Endodermal cell (in vitro differentiated cells): ENCODE results near the gene NSMCE1. TPM values are rescaled to one million over a fixed set of nuclear protein-coding genes. Genes with fewer than 3 reads are reported as not detected.

Experiments used
- DNase-seq: peaks from one replicate; pipeline ENCODE4 v3.0.0-alpha.2; 2017
- H3K27ac ChIP-seq: 2 replicates; pipeline ENCODE4 v1.5.1; 2013; ENCODE audit warnings: mild to moderate bottlenecking, low read depth, low read length, moderate library complexity
- H3K27me3 ChIP-seq: 2 replicates; pipeline ENCODE4 v1.6.1; 2013; ENCODE audit warnings: mild to moderate bottlenecking, low read length, moderate library complexity; ENCODE audit not compliant: insufficient read depth, control insufficient read depth, poor library complexity, severe bottlenecking
- H3K36me3 ChIP-seq: 2 replicates; pipeline ENCODE4 v1.7.0; 2013; ENCODE audit warnings: mild to moderate bottlenecking, low read length, moderate library complexity; ENCODE audit not compliant: control insufficient read depth, insufficient read depth
- H3K4me1 ChIP-seq: one replicate; pipeline ENCODE4 v1.7.0; 2013; ENCODE audit warnings: low read length; ENCODE audit not compliant: control insufficient read depth, insufficient read depth
- H3K4me3 ChIP-seq: 2 replicates; pipeline ENCODE4 v1.5.1; 2013; ENCODE audit warnings: mild to moderate bottlenecking, low read length, moderate library complexity
- H3K9ac ChIP-seq: 2 replicates; pipeline ENCODE4 v1.6.1; 2013; ENCODE audit warnings: mild to moderate bottlenecking, low read length, moderate library complexity; ENCODE audit not compliant: poor library complexity, severe bottlenecking; ENCODE audit errors: extremely low read depth
- H3K9me3 ChIP-seq: 2 replicates; pipeline ENCODE4 v1.6.1; 2013; ENCODE audit warnings: mild to moderate bottlenecking, low read length, moderate library complexity; ENCODE audit not compliant: control insufficient read depth
- H3K27ac Mint-ChIP-seq: 2 replicates; pipeline ENCODE4 v1.8.0; 2020; ENCODE audit warnings: mixed read lengths
- H3K27me3 Mint-ChIP-seq: 2 replicates; pipeline ENCODE4 v1.8.0; 2021; ENCODE audit warnings: mild to moderate bottlenecking, mixed read lengths; ENCODE audit not compliant: insufficient read depth
- H3K36me3 Mint-ChIP-seq: 2 replicates; pipeline ENCODE4 v1.8.0; 2020; ENCODE audit warnings: low read depth, mixed read lengths
- H3K4me1 Mint-ChIP-seq: 2 replicates; pipeline ENCODE4 v1.8.0; 2020; ENCODE audit warnings: mixed read lengths
- H3K4me3 Mint-ChIP-seq: 2 replicates; pipeline ENCODE4 v1.8.0; 2020; ENCODE audit warnings: mild to moderate bottlenecking, moderate library complexity, mixed read lengths
- H3K9me3 Mint-ChIP-seq: 2 replicates; pipeline ENCODE4 v1.8.0; 2020; ENCODE audit warnings: mild to moderate bottlenecking, mixed read lengths
- WGBS, 2 experiments: methylation state at CpG; one replicate each; pipeline versions ENCODE4 v1.1.5 to v1.1.7; 2013; ENCODE audit warnings: missing lambda C conversion rate in 2 of 2, mixed read lengths in 1 of 2; ENCODE audit not compliant: insufficient coverage in 1 of 2, insufficient read length in 1 of 2; 5-methylcytosine and 5-hydroxymethylcytosine counted together
- total RNA-seq, 2 donors: library from RNA; stranded (reverse); fragmentation: NEBNext Ultra II Directional in 1 of 2; extraction: Animal tissue kit (Norgen Biotek cat#: 25700) in 1 of 2; gene quantifications; 2 replicates in 1 of 2; 3 replicates in 1 of 2; pipeline ENCODE4 v1.2.1, GENCODE V29; 2021
- TF ChIP-seq, protein P1 (sequence below): fragments of 200-600 bp; sonication (generic); conservative IDR thresholded peaks from 2 replicates; pipeline ENCODE4 v1.5.0; 2021; ENCODE audit warnings: antibody characterized with exemption, mild to moderate bottlenecking

NSMCE1 gene
- total RNA-seq, 2 donors from 2014 or later: 22.3 to 22.4 TPM

- WGBS, 2 experiments: 77 to 84% methylated on average over 9 to 13 of the region's 13 CpGs
- TF ChIP-seq, protein P1, sequence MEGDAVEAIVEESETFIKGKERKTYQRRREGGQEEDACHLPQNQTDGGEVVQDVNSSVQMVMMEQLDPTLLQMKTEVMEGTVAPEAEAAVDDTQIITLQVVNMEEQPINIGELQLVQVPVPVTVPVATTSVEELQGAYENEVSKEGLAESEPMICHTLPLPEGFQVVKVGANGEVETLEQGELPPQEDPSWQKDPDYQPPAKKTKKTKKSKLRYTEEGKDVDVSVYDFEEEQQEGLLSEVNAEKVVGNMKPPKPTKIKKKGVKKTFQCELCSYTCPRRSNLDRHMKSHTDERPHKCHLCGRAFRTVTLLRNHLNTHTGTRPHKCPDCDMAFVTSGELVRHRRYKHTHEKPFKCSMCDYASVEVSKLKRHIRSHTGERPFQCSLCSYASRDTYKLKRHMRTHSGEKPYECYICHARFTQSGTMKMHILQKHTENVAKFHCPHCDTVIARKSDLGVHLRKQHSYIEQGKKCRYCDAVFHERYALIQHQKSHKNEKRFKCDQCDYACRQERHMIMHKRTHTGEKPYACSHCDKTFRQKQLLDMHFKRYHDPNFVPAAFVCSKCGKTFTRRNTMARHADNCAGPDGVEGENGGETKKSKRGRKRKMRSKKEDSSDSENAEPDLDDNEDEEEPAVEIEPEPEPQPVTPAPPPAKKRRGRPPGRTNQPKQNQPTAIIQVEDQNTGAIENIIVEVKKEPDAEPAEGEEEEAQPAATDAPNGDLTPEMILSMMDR: no peak
- H3K27ac Mint-ChIP-seq: no peak overlapping the region
- H3K9ac ChIP-seq: no peak overlapping the region
- peaks cover under 1% of the 10 kb centered on the region for H3K27me3 Mint-ChIP-seq
- no peaks in the 10 kb centered on the region for H3K27me3 ChIP-seq
- peaks cover 2% of the 10 kb centered on the region for H3K9me3 Mint-ChIP-seq
- no peaks in the 10 kb centered on the region for H3K36me3 ChIP-seq
- H3K4me1 Mint-ChIP-seq: peaks cover 11% of the 10 kb centered on the region
- DNase-seq: peak; percentile 88
- no peak overlapping the region for H3K4me3 Mint-ChIP-seq
- H3K4me3 ChIP-seq: no peak overlapping the region
- H3K36me3 Mint-ChIP-seq: no peaks in the 10 kb centered on the region
- no peaks in the 10 kb centered on the region for H3K9me3 ChIP-seq
- no peak overlapping the region for H3K27ac ChIP-seq
- no peaks in the 10 kb centered on the region for H3K4me1 ChIP-seq
These were observed 79.1 kb downstream of the NSMCE1 start for GRCh38 chr16:27189335-27189972.

DNA sequence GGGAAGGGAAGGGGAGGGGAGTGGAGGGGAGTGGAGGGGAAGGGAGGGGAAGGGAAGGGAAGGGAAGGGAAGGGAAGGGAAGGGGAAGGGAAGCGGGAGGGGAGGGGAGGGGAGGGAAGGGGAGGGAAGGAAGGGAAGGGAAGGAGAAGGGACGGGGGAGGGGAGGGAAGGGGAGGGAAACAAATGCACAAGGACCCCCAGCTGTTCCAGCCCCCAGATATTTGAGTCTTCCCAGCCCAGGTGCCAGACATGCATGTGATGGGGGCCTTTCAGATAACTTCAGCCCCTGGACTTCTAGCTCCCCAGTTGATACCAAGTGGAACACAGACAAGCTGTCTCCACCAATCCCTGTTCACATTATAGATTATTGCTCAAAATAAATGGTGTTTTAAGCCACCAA is 79.9 kb downstream of the NSMCE1 start:
- TF ChIP-seq, protein P1: no peak
- DNase-seq: no peak
- no peaks in the 10 kb centered on the region for H3K9me3 ChIP-seq
- H3K4me1 Mint-ChIP-seq: peaks cover 11% of the 10 kb centered on the region
- H3K4me3 ChIP-seq: no peak overlapping the region
- no peaks in the 10 kb centered on the region for H3K4me1 ChIP-seq
- no peaks in the 10 kb centered on the region for H3K27me3 ChIP-seq
- no peak overlapping the region for H3K27ac ChIP-seq
- H3K9ac ChIP-seq: no peak overlapping the region
- no CpG with 5 or more reads among the region's 2 CpGs for WGBS, 2 experiments
- H3K36me3 ChIP-seq: no peaks in the 10 kb centered on the region
- H3K36me3 Mint-ChIP-seq: no peaks in the 10 kb centered on the region
- H3K4me3 Mint-ChIP-seq: no peak overlapping the region
- H3K27ac Mint-ChIP-seq: no peak overlapping the region
- H3K27me3 Mint-ChIP-seq: no peaks in the 10 kb centered on the region
- H3K9me3 Mint-ChIP-seq: no peaks in the 10 kb centered on the region

- no peak overlapping the region for H3K27ac Mint-ChIP-seq
- H3K4me3 Mint-ChIP-seq: no peak overlapping the region
- Histone ChIP-seq H3K9ac (no peak overlapping the region), H3K9me3 (no peaks in the 10 kb centered on the region), H3K4me1 (no peaks in the 10 kb centered on the region), H3K27me3 (no peaks in the 10 kb centered on the region), H3K36me3 (no peaks in the 10 kb centered on the region), H3K4me3 (no peak overlapping the region), H3K27ac (no peak overlapping the region)
- no peaks in the 10 kb centered on the region for H3K36me3 Mint-ChIP-seq
- no peak for DNase-seq
- 92% methylated on average over 1 of the region's 1 CpG; no CpG with 5 or more reads in 1 of the 2 experiments for WGBS, 2 experiments
- TF ChIP-seq, protein P1: no peak
- peaks cover 7% of the 10 kb centered on the region for H3K4me1 Mint-ChIP-seq
- H3K9me3 Mint-ChIP-seq: no peaks in the 10 kb centered on the region
- H3K27me3 Mint-ChIP-seq: no peaks in the 10 kb centered on the region
These were observed 82.8 kb downstream of the NSMCE1 start for GRCh38 chr16:27185776-27186130.
